ENCODE results near the gene ADD1. TPM values are rescaled to one million over a fixed set of nuclear protein-coding genes. Genes with fewer than 3 reads are reported as not detected.

The ADD1 gene
- total and polyA plus RNA-seq, 2 donors (not counting 1 experiment from before 2014, with no cell fraction given), result 302 to 383 TPM

- H3K27ac Mint-ChIP-seq, result peak overlapping the region; percentile 41
Measured at GRCh38 chr4:2818351-2818939, 25.2 kb upstream of the ADD1 start.

More at GRCh38 chr4:2818351-2818939, 25.2 kb upstream of the ADD1 start:
- no peaks in the 10 kb centered on the region for H3K27me3 ChIP-seq (replicated peaks in 1 of 4; ENCODE audit: control extremely low read depth in 1 of 4, control insufficient read depth in 3 of 4, insufficient read depth in 4 of 4, low read length in 3 of 4)
- peak overlapping the region in 4 of 5 experiments; percentile 25 to 55 (median 42) for H3K4me3 ChIP-seq (ENCODE audit: control extremely low read depth in 1 of 5, extremely low read depth in 1 of 5, insufficient read depth in 1 of 5, low read depth in 2 of 5, low read length in 4 of 5)
- ATAC-seq (ENCODE audit: low read depth), result peak; percentile 16
- POLR2A ChIA-PET, result interaction anchor here (1.2 to 1.7 kb wide), 2 partner anchors 17 to 20 kb away, joined by 3 to 4 read pairs; no protein-coding TSS in a partner anchor
- H3K4me1 Mint-ChIP-seq, result peaks cover 51% of the 10 kb centered on the region
- no peaks in the 10 kb centered on the region for H3K9me3 ChIP-seq (ENCODE audit: control extremely low read depth in 1 of 3, control insufficient read depth in 2 of 3, insufficient read depth in 1 of 3, low read length in 2 of 3)
- peak overlapping the region; percentile 81 for H3K4me3 Mint-ChIP-seq
- no peaks in the 10 kb centered on the region for H3K27me3 Mint-ChIP-seq
- intact Hi-C loops (cut with micrococcal nuclease), result no loop called here
- DNase-seq, result no peak
- peak overlapping the region; percentile 62 for H3K9ac ChIP-seq (ENCODE audit: low read length)
- CTCF ChIA-PET, result interaction anchor here (0.7 to 1.7 kb wide), 2 partner anchors 15 to 21 kb away, joined by 3 to 4 read pairs; no protein-coding TSS in a partner anchor
- H3K4me1 ChIP-seq (ENCODE audit: control insufficient read depth in 2 of 2, insufficient read depth in 2 of 2, low read length in 2 of 2), result peaks cover 52 to 63% of the 10 kb centered on the region in 2 donors
- TF ChIP-seq CTCF (IDR thresholded peaks at IDR 0.05) (no peak), EZH2 (IDR thresholded peaks at IDR 0.05; ENCODE audit: borderline replicate concordance, insufficient read depth, low read depth, low read length, poor library complexity, severe bottlenecking) (no peak)
- H3K4me2 ChIP-seq (replicated peaks; ENCODE audit: low read depth, low read length, poor library complexity, severe bottlenecking), result peak overlapping the region; percentile 85
- H3K27ac ChIP-seq (ENCODE audit: low read length in 2 of 2), result peak overlapping the region in 1 of 2 donors; percentile 49
- H3K9me3 Mint-ChIP-seq (ENCODE audit: insufficient read depth), result no peaks in the 10 kb centered on the region
- H3K79me2 ChIP-seq (ENCODE audit: control insufficient read depth, insufficient read depth, low read length), result peaks cover 93% of the 10 kb centered on the region
- peak overlapping the region; percentile 14 for H2AFZ ChIP-seq (ENCODE audit: insufficient read depth, low read depth, low read length, poor library complexity, severe bottlenecking)
- H3K36me3 ChIP-seq (replicated peaks in 1 of 2; ENCODE audit: control extremely low read depth in 1 of 2, control insufficient read depth in 1 of 2, extremely low read depth in 1 of 2, insufficient read depth in 2 of 2, low read length in 1 of 2), result peaks cover 0 to 58% of the 10 kb centered on the region in 2 experiments
- H4K20me1 ChIP-seq (ENCODE audit: control insufficient read depth, insufficient read depth, low read length, poor library complexity, severe bottlenecking), result peaks cover 88% of the 10 kb centered on the region
- WGBS (ENCODE audit: insufficient coverage), result 5% methylated on average over 50 of the region's 54 CpGs
